A204.1 (cell line): Measurements from ENCODE around the gene MRTFA.
"Not testable (repeated sequence)": the region's sequence is repeated elsewhere in the genome, so short reads cannot be mapped to it uniquely, and the experiment has no call there.

Experiments
- FAIRE-seq: peaks from 2 replicates; lab custom pipeline; 2012; peaks lifted over from hg19 to GRCh38; lab: Jason Lieb, UNC

Gene MRTFA

GRCh38 chr22:40595497-40596234 lies 40.9 kb downstream of the MRTFA start:
- FAIRE-seq, result no peak

- no peak for FAIRE-seq
These were observed 41.6 kb downstream of the MRTFA start for GRCh38 chr22:40594924-40595323.

- no peak for FAIRE-seq
These were observed 42.2 kb downstream of the MRTFA start for GRCh38 chr22:40594346-40594745.

DNA sequence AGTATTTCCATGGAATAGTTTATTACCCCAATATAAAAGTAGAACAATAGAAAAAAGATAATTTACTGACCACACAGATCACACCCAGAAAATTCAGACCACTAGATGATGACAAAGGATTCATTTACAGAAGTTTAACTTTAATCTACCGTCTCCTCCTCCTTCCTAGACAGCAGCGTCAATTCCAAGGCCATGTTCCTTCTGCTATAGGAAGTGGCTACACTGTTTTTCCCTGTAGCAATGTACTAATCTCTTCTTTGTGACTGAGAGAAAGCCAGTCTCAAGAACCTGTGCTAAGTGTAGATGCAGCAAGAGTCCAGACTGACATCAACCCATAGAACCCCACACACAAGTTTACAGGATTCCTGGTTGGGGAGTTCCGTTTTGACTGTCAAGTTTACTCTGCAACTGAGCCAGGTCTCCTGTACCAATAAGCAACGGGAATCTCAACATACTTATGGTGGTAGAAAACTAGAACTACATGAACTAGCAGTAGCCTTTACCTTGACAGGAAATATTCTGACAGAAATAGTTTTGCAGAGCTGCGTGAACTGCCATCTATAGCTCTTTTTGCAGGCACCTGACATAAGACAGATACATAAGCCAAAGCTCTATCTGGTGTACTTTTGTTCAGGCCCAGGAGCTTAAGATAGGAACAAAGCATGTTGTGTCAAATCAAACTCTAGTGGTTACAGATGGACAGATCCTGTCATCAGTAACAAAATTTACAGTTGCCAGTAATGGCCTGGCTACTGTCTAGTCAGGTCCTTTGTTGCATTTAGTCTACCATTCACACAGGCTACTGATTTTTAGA lies 42.9 kb downstream of the MRTFA start:
- FAIRE-seq, result no peak

- no peak for FAIRE-seq
These were observed 44.0 kb downstream of the MRTFA start for GRCh38 chr22:40592352-40593113.

- no peak for FAIRE-seq
These were observed 47.8 kb downstream of the MRTFA start for GRCh38 chr22:40588726-40589125.

DNA sequence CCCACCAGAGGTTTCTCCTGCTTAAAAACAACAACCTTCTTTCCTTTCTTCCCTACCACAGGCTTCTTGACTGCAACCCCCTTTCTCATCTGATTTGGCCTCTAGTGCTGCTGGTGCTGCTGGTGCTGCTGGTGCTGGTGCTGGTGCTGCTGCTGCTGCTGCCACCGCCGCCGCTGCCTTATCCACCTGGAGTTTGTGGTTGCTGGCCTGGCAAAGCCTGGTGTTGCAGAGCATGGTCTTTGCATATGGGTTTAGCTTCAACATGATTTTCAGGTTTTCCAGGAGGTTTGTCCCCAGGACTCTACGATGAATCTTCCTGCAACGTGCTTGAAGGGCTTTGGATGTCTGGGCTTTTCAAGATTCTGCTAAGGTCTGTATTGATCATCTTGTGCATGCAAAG lies 49.7 kb downstream of the MRTFA start:
- no peak for FAIRE-seq

GRCh38 chr22:40585310-40585751 lies 51.2 kb downstream of the MRTFA start:
- FAIRE-seq, result no peak

DNA sequence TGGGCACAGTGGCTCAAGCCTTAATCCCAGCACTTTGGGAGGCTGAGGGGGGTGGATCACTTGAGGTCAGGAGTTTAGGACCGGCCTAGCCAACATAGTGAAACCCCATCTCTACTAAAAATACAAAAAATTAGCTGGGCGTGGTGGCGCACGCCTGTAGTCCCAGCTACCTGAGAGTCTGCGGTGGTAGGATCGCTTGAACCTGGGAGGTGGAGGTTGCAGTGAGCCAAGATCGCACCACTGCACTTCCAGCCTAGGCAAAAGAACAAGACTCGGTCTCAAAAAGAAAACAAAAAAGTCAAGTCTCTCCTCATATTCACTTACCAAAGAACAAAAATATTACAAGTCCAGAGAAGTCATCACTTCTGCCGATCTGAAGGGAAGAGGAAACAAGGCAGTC lies 51.8 kb downstream of the MRTFA start:
- not testable (repeated sequence) for FAIRE-seq

GRCh38 chr22:40583053-40583741 lies 53.3 kb downstream of the MRTFA start:
- FAIRE-seq, result no peak

DNA sequence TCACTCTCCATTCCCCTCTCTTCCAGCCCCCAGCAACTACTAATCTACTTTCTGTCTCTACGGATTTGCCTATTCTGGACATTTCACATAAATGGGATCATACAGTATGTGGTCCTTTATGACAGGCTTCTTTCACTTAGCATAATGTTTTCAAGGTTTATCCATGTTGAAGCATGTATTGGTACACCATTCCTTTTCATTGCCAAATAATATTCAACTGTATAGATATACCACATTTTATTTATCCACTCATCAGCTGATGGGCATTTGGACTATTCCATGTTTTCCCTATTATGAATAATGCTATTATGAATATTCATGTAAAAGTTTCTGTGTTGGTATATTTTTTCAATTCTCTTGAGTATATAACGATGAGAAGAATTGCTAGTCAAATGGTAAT lies 54.5 kb downstream of the MRTFA start:
- no peak for FAIRE-seq

DNA sequence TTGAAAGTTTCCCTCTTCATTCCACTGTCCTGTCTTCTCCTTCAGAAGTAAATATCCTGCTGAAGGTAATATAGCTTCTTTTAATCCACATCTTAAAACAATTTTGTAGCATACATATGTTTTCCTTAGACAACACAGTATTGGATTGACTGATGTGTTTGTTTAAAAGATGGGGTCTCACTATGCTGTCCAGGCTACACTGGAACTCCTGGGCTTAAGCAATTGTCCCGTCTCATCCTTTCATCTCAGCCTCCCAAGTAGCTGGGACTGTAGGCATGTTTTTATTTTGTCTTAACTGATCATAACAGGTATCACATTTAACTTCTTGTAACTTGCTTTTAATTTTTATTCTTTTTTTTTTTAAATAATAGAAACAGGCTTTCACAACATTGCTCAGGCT lies 55.9 kb downstream of the MRTFA start:
- FAIRE-seq, result no peak

DNA sequence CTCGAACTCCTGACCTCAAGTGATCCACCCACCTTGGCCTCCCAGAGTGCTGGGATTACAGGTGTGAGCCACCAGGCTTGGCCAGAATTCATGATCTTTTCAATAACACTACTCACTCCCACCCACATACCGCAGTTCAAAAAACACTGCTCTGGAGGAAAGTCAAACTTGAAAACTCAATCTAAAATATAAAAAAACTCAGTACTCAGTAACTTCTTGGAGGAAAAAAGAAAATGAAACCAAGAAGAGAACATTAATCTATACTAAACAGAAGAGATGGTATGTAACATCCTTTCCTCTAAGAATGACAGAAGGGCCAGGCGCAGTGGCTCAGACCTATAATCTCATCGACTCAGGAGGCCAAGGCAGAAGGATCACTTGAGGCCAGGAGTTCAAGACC lies 58.3 kb downstream of the MRTFA start:
- FAIRE-seq, result no peak

GRCh38 chr22:40572976-40573375 lies 63.5 kb downstream of the MRTFA start:
- no peak for FAIRE-seq

DNA sequence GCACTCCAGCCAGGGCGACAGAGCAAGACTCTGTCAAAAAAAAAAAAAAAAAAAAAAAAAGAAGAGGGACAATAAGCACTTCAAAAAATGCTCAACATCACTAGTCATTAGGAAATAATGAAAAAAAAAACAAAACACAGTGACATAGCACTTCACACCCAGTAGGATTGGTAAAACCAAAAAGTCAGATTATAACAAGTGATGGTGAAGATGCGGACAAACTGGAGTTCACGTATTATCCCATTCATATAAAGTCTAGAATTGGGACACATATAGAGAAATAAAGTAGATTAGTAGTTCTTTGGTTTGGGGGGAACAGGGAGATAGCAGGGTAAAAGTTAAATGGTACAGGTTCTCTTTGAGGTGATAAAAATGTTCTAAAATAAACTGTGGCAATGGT lies 64.6 kb downstream of the MRTFA start:
- no peak for FAIRE-seq

GRCh38 chr22:40567626-40568328 lies 68.7 kb downstream of the MRTFA start:
- FAIRE-seq, result no peak

GRCh38 chr22:40567106-40567505 lies 69.4 kb downstream of the MRTFA start:
- FAIRE-seq, result no peak

DNA sequence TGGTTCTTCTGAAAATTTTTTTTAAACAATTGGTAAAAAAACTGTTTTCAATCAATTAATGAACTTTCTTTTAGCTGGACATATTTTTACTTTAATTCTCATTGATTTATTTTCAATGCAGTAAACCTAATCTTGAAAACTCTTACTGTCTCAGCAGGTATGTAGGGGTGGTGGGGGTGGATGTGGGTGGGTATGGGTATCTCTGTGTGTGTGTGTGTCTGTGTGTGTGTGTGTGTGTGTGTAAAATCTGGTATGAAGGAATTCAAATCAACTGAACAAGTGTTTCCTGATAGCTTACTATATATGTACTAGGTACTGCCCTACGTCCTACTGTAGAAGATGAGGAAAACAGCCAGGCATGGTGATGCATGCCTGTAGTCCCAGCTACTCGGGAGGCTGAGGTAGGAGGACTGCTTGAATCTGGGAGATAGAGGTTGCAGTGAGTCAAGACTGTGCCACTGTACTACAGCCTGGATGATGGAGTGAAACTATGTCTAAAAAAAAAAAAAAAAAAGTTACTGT lies 75.5 kb downstream of the MRTFA start:
- FAIRE-seq, result no peak

DNA sequence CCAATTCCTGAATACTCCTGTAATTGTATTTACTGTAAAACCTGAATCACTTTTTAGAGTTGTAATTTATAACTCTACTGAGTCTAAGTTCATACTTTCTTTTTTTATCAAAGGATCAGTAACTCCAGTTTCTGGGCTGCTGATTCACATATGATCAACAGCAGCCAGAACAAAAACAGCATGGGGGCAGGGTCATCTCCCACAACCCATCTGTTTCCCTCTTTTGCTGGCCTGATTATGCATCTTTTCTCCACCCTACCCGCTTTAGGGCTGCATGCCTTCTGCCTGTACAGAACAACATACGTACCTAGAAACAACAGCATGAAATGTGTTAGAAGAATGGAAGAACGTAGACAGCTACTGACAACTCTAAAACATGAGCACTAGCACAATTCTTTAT lies 76.0 kb downstream of the MRTFA start:
- FAIRE-seq, result no peak

DNA sequence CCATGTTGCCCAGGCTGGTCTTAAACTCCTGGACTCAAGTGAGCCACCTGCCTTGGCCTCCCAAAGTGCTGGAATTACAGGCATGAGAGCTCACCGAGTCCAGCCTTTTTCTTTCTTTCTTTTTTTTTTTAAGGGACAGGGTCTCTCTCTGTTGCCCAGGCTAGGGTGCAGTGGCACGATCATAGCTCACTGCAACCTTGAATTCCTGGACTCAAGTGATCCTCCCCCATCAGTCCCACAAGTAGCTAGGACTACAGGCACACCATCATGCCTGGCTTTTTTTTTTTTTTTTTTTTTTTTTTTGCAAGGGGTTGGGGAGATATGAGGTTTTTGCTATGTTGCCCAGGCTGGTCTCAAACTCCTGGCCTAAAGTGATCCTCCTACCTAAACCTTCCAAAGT lies 78.5 kb downstream of the MRTFA start:
- no peak for FAIRE-seq

DNA sequence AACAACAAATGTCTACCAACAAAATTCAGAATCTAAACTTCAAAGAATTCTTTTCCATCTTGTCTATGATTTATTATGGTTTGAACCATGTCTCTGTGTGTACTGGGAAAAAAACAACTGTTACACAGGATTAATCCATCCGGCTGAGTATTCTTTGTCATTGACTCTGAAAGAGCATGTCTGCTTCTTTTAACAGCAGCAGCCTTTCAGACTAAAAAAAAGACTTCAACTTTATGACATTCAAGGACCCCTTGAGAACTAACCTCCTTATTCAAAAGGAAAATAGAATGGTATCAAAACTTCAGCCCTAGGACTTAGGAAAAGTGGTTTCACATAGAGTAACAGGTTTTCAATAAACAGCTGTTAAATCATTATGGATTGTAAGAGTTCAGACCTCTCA lies 79.9 kb downstream of the MRTFA start:
- FAIRE-seq, result no peak
